BE2C (cell line): ENCODE measurements around the gene SOX11.

Source experiments
- DNase-seq: peaks from one replicate; pipeline ENCODE4 v3.0.0-alpha.2; 2020
- H3K27me3 ChIP-seq: fragments of 250-450 bp; sonication (Bioruptor Pico); 2 replicates; pipeline ENCODE4 v1.5.1; 2020; ENCODE audit warnings: mild to moderate bottlenecking
- H3K36me3 ChIP-seq: fragments of 250-450 bp; sonication (Bioruptor Pico); 2 replicates; pipeline ENCODE4 v1.5.1; 2020; ENCODE audit warnings: mild to moderate bottlenecking
- H3K4me1 ChIP-seq: fragments of 250-450 bp; sonication (Bioruptor Pico); 2 replicates; pipeline ENCODE4 v1.5.1; 2020
- H3K4me3 ChIP-seq: 2 replicates; pipeline ENCODE4 v1.5.1; 2011; ENCODE audit warnings: low read depth, low read length
- H3K9me3 ChIP-seq: fragments of 250-450 bp; sonication (Bioruptor Pico); 2 replicates; pipeline ENCODE4 v1.5.1; 2020
- CTCF ChIP-seq: IDR thresholded peaks from 2 replicates; pipeline ENCODE4 v1.5.1; 2012; ENCODE audit warnings: mild to moderate bottlenecking, low read depth, low read length

SOX11 gene

GRCh38 chr2:5705490-5705889 is 13.3 kb downstream of the SOX11 start:
- no peak overlapping the region for H3K4me3 ChIP-seq
- H3K36me3 ChIP-seq, result no peaks in the 10 kb centered on the region
- no peak for TF ChIP-seq CTCF
- no peaks in the 10 kb centered on the region for H3K9me3 ChIP-seq
- no peaks in the 10 kb centered on the region for H3K4me1 ChIP-seq
- H3K27me3 ChIP-seq, result no peaks in the 10 kb centered on the region; the same call in 1 of the 2 replicates
- DNase-seq, result no peak

GRCh38 chr2:5706717-5707455 is 14.7 kb downstream of the SOX11 start:
- TF ChIP-seq CTCF, result no peak
- DNase-seq, result no peak
- no peaks in the 10 kb centered on the region for H3K36me3 ChIP-seq
- H3K27me3 ChIP-seq, result no peaks in the 10 kb centered on the region
- H3K9me3 ChIP-seq, result no peaks in the 10 kb centered on the region
- no peaks in the 10 kb centered on the region for H3K4me1 ChIP-seq
- no peak overlapping the region for H3K4me3 ChIP-seq

GRCh38 chr2:5710615-5711014 is 18.4 kb downstream of the SOX11 start:
- DNase-seq, result no peak
- Histone ChIP-seq H3K36me3 (no peaks in the 10 kb centered on the region), H3K4me3 (no peak overlapping the region), H3K27me3 (no peaks in the 10 kb centered on the region), H3K9me3 (no peaks in the 10 kb centered on the region; the same call in 1 of the 2 replicates), H3K4me1 (no peaks in the 10 kb centered on the region)
- no peak for TF ChIP-seq CTCF

GRCh38 chr2:5713101-5713500 is 20.9 kb downstream of the SOX11 start:
- no peak for DNase-seq
- H3K27me3 ChIP-seq, result no peaks in the 10 kb centered on the region
- no peaks in the 10 kb centered on the region; the same call in 1 of the 2 replicates for H3K9me3 ChIP-seq
- TF ChIP-seq CTCF, result no peak
- no peaks in the 10 kb centered on the region for H3K36me3 ChIP-seq
- no peaks in the 10 kb centered on the region for H3K4me1 ChIP-seq
- no peak overlapping the region for H3K4me3 ChIP-seq

GRCh38 chr2:5719629-5720334 is 27.6 kb downstream of the SOX11 start:
- DNase-seq, result no peak

More at GRCh38 chr2:5719629-5720334, 27.6 kb downstream of the SOX11 start:
- no peaks in the 10 kb centered on the region for H3K4me1 ChIP-seq
- H3K27me3 ChIP-seq, result no peaks in the 10 kb centered on the region
- H3K36me3 ChIP-seq, result no peaks in the 10 kb centered on the region
- TF ChIP-seq CTCF, result no peak
- H3K4me3 ChIP-seq, result no peak overlapping the region
- no peaks in the 10 kb centered on the region; the same call in none of the 2 replicates for H3K9me3 ChIP-seq
